HL-60/S4 (cell line): ENCODE data around the gene UCK1.
"Not testable (repeated sequence)": the region's sequence is repeated elsewhere in the genome, so short reads cannot be mapped to it uniquely, and the experiment has no call there.

ENCODE experiments used
- in situ Hi-C: fragments of 300-500 bp; cut with MboI; formaldehyde crosslinking; loops from 2 replicates; pipeline ENCODE4 v1.14.3; 2022; ENCODE audit warnings: low sequenced_read_pairs

The UCK1 gene

DNA sequence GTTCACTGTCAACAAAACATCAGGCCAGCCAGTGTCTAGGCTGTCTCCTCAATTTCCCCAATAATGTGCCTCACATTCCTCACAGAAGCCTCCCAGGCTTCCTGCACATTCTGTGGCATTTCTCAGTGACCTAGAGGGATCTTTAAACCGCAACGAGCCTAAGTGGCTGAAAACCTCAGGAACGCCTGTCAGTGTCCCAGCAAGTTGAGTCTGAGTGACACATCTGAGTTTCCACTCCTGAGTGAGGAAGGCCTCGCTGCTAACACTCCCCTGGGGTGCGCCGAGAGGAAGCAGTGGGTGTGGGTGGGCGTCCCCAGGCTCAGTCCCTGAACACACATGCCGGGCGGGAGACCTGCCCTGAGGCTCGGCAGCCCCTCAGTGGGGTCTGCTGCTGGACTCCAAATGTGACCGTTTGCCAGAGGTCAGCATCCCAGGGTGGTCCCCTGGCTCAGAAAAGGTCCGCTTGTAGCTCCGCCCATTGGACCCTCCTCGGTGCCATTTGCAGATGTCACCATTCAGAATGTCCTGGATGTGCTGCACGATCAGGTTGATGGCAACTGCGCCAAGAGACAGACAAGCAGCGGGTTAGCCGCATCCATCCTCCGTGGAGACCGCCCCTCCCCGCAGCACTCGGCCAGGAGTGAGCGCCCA lies 6.3 kb downstream of the UCK1 start:
- in situ Hi-C loops, result no loop called here

DNA sequence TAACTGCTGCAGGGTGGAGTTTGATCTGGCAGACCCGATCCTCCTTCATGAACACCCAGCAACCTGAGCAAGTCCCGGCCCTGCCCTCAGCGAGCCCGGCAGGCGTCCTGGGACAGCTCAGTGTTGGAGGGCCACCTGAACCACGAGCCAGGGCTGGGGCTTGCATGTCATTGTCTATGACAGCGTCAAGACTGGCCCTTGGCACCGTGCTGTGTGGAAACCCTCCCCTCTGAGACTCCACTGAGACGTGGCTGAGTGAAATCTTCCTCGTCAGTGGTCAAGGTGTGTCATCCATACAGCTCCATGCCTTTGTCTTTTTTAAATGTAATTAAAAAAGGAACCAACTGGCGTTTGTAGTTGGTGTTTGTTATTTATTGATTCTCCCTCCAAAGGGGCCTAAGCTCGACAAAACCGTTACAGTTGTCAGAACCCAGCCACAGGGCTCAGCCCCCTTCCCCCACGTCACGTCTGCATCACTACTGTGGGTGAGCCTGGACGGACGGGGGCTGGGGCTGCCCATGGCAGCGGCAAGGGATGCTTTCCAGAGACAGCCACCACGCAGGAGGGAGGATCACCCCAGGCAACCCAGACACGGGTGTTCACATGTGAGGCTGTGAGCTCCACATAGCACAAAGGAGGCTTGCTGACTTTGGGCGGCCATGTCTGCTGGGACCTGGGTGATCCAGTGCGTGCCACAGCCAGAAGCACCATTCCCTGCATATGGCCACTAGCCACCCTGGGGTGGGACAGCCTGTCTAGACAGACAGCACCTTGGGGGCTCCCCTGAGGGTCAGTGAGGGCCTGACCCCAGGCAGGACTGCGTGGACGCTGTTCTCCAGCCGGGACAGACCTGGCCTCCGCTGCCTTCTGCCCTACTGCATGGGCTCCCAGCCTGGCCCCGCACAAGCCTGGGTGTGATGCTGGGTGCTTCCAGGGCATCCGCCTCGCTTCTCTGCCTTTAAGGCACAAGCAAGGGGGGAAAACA lies 7.3 kb downstream of the UCK1 start:
- in situ Hi-C loops, result no loop called here

DNA sequence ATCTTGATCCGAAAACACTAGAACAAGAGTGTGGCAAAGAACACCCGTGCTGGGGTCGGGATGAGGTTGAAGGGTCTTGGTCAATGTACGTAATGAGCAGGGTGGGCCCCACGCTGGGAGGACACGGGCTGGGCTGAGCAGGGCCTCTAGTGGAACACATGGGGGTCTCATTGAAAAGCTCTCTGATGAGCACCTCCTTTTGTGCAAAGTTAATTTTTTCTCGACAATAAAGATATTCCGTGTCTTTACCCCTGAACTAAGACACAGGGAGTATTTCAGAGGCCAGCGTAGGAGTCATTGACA lies 8.0 kb downstream of the UCK1 start:
- in situ Hi-C loops, result no loop called here

DNA sequence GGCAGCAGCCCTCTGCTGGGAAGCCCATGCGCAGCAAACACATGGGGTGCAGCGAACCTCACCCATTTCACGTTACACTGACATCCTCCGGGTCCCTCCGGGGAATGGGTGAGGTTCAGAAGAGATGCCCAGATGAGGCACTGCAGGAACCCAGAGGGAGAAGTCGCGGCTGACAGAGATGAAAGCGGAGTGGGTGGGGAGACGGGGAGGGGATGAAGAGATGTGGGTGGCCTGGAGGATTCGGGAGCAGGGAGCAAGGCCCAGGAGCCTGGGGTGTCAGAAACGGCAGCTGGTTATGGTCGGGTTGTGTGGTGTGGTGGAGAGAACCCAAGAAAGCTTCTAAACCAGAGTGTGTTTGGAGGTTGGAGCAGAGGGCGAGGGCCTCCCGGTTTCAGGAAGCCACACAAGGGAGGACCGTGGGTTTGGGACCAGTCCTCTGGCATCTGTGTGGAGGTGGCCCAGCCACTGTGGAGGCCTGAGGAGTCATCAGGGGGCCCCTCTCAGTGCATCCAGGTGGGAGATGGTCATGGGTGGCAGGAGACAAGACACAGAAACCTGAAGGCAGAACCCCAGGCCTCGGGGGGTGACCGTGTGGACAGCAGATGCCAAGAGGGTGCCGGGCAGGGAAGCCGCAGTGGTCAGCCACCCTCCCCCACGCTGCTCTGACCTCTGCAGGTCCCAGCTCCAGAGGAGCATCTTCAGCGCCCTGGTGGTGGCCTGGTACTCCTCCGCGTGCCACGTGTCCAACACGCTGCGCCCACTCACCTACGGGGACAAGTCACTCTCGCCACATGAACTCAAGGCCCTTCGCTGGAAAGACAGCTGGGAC lies 8.6 kb downstream of the UCK1 start:
- in situ Hi-C loops, result no loop called here

DNA sequence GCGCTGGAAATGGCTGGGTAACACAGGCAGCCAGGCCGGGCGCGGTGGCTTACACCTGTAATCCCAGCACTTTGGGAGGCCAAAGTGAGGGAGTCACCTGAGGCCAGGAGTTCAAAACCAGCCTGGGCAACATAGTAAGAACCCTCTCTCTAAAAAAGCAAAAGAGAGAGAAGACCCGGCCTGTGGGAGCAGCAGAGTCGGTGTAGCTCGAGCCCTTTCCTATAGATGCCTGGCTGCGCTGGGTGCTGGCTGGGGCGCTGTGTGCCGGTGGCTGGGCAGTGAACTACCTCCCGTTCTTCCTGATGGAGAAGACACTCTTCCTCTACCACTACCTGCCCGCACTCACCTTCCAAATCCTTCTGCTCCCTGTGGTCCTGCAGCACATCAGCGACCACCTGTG lies 9.2 kb downstream of the UCK1 start:
- in situ Hi-C loops, result no loop called here

DNA sequence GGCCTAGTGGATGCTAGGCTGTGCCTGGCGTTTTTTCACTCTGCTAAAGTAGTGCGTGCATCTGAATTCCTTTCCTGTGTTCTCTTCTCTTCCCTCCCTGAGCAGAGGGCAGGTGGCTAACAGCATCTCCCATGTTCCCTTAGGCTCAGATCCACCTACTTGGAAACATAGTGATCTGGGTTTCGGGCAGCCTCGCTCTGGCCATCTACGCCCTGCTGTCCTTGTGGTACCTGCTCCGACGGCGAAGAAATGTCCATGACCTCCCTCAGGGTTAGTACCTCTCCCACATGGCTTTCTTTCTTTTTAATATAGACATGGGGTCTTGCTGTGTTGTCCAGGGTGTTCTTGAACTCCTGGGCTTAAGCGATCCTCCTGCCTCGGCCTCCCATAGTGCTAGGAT lies 9.9 kb downstream of the UCK1 start:
- in situ Hi-C loops, result no loop called here

DNA sequence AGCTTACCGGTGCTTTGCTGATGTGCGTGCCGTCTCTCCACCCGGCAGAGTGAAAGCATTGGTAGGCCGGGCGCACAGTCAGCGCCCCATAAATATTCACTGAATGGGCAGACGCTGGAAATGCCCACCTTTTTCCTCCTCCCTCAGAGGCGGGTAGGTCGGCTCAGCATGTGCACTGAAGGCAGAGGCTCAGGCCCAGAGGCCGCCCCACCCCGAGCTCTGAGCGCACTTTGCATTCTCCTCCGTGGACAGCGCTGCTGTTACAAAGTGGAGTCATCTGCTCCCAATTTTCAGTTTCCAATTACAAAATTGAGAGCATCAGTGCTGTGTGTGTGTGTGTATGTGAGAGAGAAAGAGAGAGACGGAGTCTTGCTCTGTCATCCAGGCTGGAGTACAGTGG lies 10.6 kb downstream of the UCK1 start:
- in situ Hi-C loops, result no loop called here

DNA sequence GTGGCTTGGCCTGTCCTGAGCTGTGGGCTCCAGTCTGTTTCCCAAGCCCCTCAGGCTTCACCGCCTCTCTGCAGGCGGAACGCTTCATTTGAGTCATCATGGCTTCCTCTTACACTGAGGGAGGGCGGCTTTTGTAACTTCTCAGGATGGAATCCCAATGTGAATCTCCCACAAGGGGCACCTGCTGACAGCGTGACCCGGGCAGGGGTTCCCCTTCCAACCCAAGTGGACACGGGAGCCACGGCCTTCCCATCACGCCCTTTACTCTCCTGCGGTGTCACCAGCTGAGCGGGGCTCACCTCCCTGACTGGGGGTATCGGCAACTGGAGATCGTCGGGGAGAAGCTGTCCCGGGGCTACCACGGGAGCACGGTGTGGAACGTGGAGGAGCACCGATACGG lies 12.5 kb downstream of the UCK1 start:
- in situ Hi-C loops, result no loop called here

DNA sequence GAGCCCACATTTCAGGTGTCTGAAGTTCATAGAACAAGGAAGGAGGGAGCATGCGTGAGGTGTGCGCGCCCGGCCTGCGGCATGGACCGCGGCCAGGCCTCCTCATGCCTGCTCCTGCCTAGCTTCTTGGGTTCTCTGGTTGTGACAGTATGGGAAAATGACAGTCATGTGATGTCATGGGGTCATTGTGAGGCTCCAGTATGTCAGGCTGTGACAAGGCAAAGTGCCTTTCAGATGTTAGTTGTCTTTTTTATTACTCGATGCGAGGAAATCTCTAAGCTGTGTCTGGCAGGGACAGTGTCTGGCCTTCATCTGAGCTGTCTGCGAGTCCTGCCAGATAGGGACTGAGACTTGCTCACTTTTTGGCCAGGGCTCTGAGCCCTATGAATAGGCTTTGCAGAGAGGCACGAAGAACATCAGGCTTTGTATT lies 13.3 kb downstream of the UCK1 start:
- in situ Hi-C loops, result no loop called here

DNA sequence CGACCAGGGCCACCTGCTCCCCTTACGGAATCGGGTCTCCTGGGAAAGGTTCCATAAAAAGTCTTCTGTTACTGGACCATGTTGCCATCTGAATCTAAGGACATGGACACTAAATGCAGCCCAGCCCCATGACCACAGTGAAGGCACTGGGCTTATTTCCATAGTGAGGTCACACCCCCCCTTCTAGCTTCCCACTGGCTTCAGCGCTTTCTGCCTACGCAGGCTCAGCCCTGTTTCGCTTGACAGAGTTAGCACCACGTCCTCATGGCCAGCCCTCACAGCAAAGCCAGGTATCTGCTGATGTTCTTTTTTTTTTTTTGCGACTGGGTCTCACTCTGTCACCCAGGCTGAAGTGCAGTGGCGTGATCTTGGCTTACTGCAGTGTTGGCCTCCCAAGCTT lies 14.1 kb downstream of the UCK1 start:
- in situ Hi-C loops, result no loop called here

DNA sequence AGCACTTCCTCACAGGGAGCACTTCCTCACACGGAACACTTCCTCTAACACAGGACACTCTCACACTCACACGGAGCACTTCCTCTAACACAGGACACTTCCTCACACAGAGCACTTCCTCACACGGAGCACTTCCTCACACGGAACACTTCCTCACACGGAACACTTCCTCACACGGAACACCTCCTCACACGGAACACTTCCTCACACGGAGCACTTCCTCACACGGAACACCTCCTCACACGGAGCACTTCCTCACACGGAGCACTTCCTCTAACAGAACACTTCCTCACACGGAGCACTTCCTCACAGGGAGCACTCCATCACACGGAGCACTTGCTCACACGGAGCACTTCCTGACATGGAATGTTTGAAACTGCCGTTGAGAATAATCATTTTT lies 15.0 kb downstream of the UCK1 start:
- in situ Hi-C loops, result no loop called here

DNA sequence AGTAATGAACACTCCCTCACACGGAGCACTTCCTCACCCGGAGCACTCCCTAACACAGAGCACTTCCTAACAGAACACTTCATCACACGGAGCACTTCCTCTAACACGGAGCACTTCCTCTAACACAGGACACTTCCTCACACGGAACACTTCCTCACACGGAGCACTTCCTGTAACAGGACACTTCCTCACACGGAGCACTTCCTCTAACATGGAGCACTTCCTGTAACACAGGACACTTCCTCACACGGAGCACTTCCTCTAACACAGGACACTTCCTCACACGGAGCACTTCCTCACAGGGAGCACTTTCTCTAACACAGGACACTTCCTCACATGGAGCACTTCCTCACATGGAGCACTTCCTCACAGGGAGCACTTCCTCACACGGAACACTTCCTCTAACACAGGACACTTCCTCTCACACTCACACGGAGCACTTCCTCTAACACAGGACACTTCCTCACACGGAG lies 15.5 kb downstream of the UCK1 start:
- in situ Hi-C loops, result not testable (repeated sequence)

DNA sequence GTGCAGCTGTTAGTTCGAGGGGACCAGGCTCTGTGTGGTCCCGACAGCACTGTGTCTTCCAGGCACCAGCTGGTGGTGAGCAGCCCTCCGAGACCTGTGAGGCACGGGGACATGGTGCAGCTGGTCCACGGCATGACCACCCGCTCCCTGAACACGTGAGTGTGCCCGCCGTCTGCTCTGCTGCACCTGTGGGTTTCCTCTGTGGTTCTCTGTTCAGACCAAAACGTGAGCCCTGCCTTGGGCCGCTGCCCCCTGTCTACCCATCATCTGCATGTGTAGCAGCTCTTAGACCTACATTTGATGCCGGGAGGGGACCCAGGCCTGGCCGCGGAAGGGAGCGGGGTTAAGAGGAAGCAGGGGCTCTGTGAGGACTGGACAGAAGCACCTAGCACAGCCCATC lies 17.9 kb downstream of the UCK1 start:
- in situ Hi-C loops, result no loop called here

DNA sequence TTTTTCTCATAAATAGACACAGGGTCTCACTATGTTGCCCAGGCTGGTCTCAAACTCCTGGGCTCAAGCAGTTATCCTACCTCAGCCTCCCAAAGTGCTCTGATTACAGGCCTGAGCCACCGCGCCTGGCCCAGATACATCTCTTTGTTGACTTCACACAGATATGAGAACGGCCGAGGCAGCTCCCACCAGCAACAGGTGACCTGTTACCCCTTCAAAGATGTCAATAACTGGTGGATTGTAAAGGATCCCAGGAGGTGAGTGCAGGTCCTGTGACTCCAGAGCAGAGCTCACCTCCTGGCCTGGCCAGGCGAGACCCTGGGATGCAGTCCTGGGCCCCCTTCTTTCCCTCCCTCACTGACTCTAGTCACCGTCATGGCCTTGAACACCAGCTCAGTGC lies 19.2 kb downstream of the UCK1 start:
- in situ Hi-C loops, result no loop called here

DNA sequence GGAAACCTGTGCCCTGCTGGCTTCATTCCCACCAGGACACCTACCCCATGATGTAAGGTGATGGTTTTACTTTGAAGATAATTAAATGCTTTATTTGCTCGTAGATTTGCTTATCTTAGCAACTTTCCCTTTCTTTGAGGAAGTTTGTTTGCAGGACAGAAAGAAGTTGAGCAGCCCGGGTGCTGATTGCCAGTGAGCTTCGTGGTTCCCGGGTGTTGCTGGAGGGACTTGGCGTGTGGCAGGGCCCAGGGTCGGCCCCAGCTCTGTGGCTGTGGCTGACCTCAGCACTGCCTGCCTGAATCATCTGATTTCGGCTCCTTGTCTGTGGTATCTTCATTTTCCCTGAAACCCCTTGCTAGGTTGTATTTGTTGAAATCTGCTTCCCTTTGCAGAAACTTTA lies 19.6 kb downstream of the UCK1 start:
- in situ Hi-C loops, result no loop called here

DNA sequence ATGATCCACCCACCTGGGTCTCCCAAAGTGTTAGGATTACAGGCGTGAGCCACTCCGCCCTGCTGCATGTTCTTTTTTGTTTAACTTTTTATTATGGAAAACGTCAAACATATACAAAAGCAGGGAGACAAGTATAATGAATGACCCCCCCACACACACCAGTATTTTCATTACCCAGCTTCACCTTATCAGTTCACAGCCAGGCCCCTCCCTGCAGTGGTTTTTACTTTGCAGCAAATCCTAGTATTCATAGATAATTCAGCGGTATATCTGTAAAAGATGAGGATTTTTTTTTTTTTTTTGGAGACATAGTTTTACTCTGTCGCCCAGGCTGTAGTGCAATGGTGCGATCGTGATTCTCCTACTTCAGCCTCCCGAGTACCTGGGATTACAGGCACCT lies 26.1 kb downstream of the UCK1 start:
- in situ Hi-C loops, result no loop called here

DNA sequence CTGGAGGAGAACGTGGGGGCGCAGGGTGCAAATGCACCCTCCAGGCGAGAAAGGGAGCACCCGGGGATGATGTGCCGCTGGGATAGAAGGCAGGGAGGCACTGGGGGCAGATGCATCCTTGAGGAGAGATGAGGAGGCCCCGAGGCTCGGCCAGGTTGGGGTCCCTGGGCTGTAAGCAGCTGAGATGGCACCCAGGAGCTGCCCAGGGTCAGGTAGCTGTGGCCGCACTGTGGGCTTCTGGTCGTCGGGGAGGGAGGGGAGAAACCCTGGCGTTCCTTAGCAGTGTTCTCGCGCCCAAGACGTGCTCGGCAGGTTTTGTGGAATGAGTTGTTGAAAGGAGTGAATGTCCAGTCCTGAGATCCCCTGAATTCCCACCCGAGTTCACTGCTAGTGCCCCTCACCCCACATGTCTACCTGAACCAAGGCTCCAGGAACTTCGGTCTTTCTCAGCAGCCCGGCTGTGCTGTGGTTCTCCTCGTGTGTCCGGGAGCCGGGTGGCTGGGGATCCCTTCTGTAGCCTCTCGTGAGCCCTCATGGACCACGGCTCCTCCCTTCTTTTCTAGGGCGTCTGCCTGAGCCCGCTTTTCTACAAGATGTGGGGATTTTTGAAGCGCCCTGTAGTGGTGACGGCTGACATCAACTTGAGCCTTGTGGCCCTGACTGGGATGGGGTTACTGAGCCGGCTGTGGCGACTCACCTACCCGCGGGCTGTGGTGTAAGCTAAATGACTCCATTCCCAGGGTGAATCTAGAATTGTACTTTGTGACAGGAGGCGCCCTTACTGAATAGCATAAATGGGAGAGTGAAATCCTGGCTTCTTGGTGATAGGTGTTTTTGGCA lies 27.2 kb downstream of the UCK1 start:
- in situ Hi-C loops, result no loop called here

DNA sequence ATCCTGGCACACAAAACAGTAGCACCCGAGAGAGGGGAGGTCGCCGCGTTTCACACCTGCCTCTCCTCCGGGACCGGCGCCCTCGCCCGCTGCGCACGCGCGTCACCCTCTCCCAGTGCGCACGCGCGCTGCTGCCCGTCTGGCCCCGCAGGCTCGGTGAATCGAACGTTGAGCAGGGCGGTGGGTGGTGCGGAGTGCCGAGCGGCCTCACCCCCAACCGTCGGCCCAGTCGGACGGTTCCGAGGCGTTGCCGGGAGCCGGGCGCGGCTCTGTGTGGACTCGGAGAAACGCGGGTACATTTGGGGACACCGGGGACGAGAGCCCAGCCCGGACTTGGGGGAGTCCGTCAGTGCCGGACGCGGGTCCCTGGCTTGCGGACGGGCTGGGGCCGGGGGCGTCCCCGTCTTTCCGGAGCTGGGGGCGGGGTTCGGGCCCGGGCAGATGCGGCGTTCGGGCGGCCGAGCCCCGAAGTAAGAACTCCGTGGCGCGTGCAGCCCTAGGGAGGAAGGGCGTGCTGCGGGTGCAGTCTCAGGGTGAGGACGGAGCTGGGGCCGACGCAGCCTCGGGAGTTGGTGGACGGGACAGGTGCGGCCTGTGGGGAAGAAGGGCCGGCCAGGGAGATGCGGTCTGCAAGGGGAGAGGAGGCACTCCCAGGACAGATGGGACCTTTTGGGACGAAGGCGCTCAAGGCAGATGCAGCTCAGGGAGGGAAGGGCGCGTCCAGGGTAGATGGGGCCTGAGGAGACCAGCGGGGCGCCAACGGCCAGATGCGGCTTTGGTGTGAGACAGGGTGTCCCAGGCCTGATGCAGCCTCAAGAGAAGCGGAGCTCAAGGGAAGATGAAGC lies 28.1 kb downstream of the UCK1 start, which contains the start of gene POMT1:
POMT1 (plus strand) TSS at position 138 of the 845 bp plus-strand sequence. CDS start 1,301 bp downstream, outside the sequence.
- in situ Hi-C loops, result no loop called here

DNA sequence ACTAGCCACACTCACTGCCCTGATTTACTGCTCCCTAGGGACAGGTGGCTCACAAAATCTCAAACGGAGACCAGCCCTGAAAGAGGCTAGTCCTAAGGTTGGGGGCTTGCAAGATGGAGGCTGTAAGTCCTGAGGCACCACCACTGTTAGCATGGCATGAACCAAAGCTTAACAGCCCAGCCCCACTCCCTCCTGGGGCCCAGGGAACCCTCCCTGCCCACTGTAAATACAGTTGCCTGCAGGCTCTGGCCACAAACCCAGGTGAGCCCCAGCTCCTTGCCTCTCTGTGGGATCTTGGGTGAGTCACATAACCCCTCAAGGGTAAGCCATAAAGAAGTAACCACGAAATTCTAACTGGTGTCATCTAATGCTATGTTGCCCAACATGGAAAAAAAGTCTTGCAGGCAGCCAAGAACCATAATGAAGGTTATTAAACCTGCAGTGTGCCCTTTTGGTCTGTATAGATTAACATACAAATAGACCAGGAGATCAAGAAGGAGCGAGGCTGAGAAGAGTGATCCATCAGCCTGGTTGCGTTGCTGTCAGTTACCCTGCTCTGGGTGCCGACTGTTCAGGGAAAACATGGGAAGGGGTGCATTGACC lies 30.0 kb downstream of the UCK1 start:
- in situ Hi-C loops, result no loop called here
